Activated CD8-positive, alpha-beta memory T cell treated with anti-CD3 and anti-CD28 coated beads for 1 hour (primary cell): ENCODE results near the gene RCAN2.

Experiments
- DNase-seq, 2 donors: peaks; one replicate each; pipeline ENCODE4 v3.0.0-alpha.2; 2020; ENCODE audit warnings: low read depth in 1 of 2; ENCODE audit errors: extremely low read depth in 1 of 2

Gene RCAN2

DNA sequence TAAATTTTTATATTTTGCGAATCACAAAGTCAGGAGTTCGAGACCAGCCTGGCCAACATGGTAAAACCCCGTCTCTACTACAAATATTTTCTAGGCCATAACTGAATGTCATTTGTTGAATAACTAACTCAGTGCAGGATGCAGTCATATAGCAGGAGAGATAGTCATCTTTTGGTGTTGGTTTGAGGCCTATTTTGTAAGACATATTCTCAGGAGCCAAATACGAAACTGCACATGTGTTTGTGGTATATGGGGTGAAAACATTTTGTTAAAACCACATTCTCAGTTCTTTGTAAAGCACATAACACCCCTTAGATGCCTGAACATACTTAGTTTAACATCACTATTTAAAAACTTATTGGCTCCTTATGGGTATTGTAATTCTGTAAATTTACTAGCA lies 315.8 kb downstream of the RCAN2 start:
- DNase-seq: no peak

DNA sequence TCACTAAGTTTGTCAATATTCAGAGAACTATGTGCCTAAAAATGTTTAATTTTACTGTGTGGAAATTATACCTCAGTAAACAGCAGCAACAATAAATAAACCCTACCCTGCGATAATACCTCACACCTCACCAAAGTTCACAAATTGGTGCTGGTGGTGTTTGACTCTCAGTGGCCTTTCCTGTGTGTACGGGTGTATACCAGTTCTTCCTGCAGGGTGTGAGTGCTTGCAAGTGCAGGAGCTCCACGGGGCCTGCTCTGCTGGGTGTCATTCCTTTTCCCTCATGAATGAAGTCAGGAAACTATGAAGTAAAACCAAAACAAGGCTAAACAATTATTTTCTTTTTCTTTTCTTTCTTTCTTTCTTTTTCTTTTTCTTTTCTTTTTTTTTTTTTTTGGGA lies 316.3 kb downstream of the RCAN2 start:
- no peak for DNase-seq

DNA sequence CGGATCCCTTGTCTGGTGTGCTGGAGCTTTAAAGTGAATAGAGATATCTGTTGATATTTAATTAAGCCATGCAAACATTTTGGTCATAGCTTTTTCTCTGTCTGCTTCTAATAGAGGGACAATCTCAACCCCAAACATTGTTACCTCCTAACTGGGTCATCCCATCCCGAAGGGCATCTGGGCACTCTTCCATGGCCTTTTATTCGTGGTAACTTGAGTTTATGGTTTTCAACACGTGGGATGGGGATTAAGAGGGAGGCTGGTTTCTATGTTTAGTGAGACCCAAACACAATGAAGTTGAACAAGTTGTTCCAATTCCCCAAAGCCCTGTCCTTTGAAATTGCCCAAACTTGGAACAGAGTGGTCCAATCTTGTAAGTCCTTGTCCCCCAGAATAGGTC lies 319.1 kb downstream of the RCAN2 start:
- DNase-seq: no peak
